Smooth muscle cell of bladder (primary cell): ENCODE results near the gene AHCY. TPM values are rescaled to one million over a fixed set of nuclear protein-coding genes. Genes with fewer than 3 reads are reported as not detected.

ENCODE experiments used
- total RNA-seq: library from RNA; depleted of rRNA; stranded (reverse); fragments of >200 nt; gene quantifications from 2 replicates; pipeline ENCODE4 v1.2.3, GENCODE V29; 2014

AHCY gene
- total RNA-seq = 90.0 and 90.7 TPM in 2 replicates

GRCh38 chr20:34302723-34303533 is at the start of gene AHCY:
AHCY (minus strand) TSS chr20:34303355; CDS start chr20:34303270, 85 bp downstream.

GRCh38 chr20:34240693-34241615 is 62.2 kb downstream of the AHCY start, which contains the start of gene ASIP:
ASIP (plus strand) TSS chr20:34241423; CDS start chr20:34260375, 18,952 bp downstream.

Other genes starting within 250 kb of the AHCY start
- 108 and 134 TPM in 2 replicates for gene EIF2S2, start 191.1 kb downstream of the AHCY start, total RNA-seq
- gene ASIP, start 61.9 kb downstream of the AHCY start, total RNA-seq = not detected in 2 replicates
- 66.6 and 83.2 TPM in 2 replicates for gene ITCH, start 59.9 kb upstream of the AHCY start, total RNA-seq
- gene DYNLRB1, start 213.1 kb upstream of the AHCY start, total RNA-seq = 45.9 and 53.2 TPM in 2 replicates